Mesenteric fat pad (tissue), 1 donor: ENCODE measurements around the gene B4GALNT3. TPM values are rescaled to one million over a fixed set of nuclear protein-coding genes. Genes with fewer than 3 reads are reported as not detected.
"Not testable (repeated sequence)": the region's sequence is repeated elsewhere in the genome, so short reads cannot be mapped to it uniquely, and the experiment has no call there.

ENCODE experiments used
- DNase-seq: peaks from one replicate; pipeline ENCODE4 v3.0.0-alpha.2; 2020; ENCODE audit warnings: low spot score
- total RNA-seq: library from RNA; stranded (reverse); fragmentation: NEBNext Ultra II Directional; extraction: Animal tissue kit (Norgen Biotek cat#: 25700); gene quantifications from one replicate; pipeline ENCODE4 v1.2.1, GENCODE V29; 2021
- donor health status: DM: yes; HTN: yes; CAD: no.

Gene B4GALNT3
- total RNA-seq, 1 donor from 2014 or later, result 0.61 TPM

GRCh38 chr12:573232-573631, 113.5 kb downstream of the B4GALNT3 start:
- DNase-seq, result no peak

DNA sequence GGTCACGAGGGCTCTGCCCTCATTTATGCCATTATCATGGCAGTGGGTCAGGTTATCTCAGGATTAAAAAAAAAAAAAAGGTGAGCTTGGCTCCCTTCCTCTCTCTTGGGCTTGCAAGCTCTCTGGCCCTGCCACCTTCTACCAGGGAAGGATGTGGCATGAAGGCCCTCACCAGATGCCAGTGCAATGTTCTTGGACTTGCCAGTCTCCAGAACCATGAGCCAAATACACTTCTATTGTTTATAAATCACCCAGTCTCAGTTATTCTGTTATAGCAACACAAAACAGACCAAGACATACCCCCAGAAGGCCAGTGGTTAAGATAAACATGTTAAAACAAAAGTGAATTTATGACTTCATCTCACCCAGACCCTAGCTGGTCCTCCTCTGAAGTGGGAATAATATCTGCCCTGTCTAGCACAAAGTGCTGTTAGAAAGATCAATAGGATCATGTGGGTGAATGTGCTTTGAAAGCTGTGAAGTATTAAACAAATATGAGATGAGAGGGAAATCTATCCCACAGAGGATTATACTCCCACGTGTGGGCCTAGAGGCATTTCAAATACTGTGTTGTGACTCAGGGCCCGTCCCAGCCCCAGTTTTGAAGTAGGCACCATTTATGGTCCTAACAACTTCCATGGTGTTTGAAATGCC, 114.9 kb downstream of the B4GALNT3 start:
- no peak for DNase-seq

GRCh38 chr12:575129-575502, 115.4 kb downstream of the B4GALNT3 start:
- no peak for DNase-seq

GRCh38 chr12:575948-576614, 116.3 kb downstream of the B4GALNT3 start:
- DNase-seq, result peak; percentile 95

DNA sequence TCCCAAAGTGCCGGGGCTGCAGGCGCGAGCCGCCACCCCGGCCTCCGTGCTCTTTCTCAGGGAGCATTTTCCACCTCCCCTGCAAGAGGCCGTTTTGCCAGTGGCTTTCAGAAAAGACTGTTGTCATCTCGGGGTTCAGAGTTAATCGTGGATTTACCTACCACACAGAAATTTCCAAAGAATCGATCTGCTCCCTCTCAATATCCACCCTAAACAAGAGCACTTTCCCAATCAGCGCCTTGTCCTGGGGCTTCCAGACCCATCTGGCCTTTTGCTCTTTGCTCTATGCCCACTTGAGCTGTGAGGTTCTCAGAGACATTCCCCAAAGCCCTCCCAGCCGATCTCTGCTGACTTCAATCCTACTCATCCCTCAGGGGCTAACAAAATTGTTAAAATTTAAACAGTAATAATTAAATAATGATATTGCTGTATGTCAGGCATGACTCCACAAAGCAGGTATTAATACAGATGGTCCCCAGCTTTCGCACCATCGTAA, 116.9 kb downstream of the B4GALNT3 start:
- no peak for DNase-seq

GRCh38 chr12:577994-578747, 118.4 kb downstream of the B4GALNT3 start:
- DNase-seq, result not testable (repeated sequence)

GRCh38 chr12:578748-579419, 119.1 kb downstream of the B4GALNT3 start:
- DNase-seq, result peak; percentile 16

- DNase-seq, result no peak
Measured at GRCh38 chr12:579420-580110, 119.8 kb downstream of the B4GALNT3 start.

- no peak for DNase-seq
Measured at GRCh38 chr12:580813-581212, 121.1 kb downstream of the B4GALNT3 start.

DNA sequence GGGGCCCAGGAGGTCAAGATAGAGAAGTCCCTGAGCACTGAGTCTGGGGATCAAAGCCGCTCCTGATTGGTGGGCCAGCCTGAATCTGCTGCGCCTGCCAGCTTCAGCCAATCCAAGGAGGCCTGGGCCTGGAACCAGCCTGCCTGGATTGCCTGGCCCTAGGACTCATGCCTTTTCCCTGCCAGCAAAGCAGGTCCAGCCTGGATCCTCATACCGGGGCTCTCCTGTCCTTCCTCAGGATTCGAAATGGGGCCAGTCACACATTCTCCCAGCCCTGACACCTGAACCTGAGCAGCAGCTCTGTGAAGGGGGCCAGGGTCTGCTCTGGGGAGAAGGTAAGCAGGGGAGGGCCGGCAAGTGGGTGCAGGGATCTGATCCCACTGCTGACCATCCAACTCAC, 121.6 kb downstream of the B4GALNT3 start:
- peak; percentile 69 for DNase-seq

DNA sequence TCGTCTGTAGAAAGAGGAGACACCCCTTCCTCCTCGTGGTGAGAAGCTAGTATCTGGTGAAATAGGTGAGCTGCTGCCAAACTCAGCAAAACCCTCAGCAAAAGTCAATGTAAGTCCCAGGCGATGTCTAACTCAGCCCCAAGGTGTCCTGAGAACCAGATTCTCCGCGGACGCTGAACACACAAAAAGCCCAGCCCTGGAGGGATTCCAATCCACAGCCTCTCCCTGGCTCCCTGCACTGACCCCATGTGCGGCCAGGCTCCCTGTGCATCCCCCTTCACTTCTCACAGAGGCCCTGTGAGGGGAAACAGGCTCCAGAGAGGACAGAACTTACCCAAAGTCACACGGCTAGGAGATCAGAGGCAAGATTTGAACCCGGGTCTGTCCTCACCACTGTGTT, 122.0 kb downstream of the B4GALNT3 start:
- no peak for DNase-seq

DNA sequence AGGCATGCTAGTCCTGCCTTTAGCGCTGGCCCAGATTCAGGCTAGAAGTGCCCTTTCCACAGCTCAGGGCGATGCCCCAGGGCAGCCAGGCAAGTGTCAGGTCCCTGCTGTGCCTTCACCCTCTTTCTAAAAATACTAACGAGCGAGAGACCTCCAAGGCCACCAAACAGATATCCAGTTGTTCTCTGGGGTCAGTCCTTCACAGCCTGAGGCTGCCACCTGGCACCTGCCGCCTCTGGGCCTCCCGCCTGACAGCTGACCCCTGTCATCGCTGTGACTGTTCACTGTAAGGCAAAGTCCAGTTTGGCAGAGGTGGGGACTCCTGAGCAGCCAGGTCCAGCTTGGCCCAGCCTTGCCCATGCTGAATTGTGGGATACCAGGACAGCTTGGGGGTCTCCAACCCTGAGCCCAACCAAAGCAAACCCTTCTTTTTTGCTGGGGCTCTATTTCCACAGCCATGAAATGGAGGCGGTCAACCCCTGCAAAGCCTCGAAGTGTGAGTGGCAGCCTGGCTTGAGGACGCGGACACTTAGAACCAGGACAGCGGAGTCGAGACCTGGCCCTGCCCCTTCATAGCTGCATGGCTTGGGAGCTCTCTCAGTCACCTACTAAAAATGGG, 123.6 kb downstream of the B4GALNT3 start:
- no peak for DNase-seq

GRCh38 chr12:585062-586061, 125.6 kb downstream of the B4GALNT3 start:
- DNase-seq, result no peak

- DNase-seq, result no peak
Measured at GRCh38 chr12:586318-587071, 126.8 kb downstream of the B4GALNT3 start.

DNA sequence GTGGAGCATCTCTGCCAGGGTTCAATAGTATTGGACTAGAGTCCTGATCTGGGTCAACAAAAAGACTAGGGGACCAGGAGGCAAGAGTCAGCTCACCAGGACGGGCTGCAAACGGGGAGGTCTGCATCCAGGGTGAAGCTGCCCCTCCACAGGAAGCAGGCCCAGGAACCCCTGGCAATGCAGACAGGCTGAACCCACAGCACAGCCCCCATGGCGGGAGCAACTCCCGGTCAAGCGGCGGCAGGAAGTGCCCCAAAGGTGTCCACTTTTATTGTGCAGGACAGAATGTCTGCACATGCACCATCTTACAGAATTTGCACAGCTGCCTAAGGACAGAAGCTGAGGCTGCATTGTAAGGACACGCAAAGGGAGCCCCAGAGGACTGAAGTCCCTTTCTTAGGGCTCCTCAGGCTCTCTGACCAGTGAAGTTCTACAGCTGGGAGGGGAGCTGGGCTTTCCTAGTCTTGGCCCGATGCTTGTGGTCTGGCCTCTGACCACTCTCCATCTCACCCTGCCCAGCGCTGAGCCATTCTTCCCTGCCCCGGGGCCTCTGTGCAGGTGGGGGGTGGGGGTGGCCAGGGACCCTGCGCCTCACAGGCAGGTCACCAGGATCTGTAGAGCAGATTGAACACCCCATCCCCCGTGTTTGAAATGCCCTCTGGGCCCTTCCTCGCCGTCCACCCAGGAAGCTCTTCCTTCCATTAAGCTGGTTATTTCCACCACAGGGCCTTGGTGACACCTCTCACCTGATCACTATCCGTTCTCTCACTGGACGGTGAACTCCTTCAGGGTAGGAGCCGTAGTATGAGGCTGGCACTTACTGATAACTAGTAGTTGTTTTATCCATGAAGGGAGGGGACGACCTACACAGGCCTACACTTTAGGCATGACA, 127.6 kb downstream of the B4GALNT3 start:
- no peak for DNase-seq

DNA sequence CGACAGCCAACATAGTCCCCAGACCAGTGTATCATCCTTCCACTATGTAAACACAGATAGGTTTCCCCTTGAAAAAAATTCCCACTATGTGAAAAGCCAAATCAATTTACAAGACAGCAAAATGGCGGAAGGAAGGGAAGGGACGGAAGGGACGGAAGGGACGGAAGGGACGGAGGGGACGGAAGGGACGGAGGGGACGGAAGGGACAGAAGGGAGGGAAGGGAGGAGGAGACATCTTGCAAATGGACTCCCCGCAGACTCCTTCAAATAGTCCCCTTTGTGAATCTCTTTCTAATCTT, 128.2 kb downstream of the B4GALNT3 start:
- DNase-seq, result no peak

DNA sequence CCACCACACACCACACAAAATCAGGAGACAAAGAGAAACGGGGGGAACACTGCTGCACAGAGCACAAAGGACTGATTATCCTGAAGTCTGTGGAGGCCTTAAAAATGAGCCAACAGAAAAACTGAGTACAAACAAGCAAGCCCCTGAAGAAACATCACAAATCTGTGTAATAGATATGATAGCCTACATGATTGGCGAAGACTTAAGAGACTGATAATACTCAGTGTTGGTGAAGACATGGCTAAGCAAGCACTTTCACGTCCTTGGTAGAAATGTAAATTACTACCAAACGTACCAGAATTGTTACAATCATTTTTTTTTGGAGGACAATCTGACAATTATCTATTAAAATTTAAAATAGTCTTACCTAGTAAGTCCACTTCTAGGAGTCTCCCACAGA, 128.9 kb downstream of the B4GALNT3 start:
- DNase-seq, result no peak
